LoVo (cell line): ENCODE results near the gene FAM216B.

Experiments used
- DNase-seq: peaks from one replicate; pipeline ENCODE4 v3.0.0-alpha.2; 2016; ENCODE audit warnings: low spot score

FAM216B gene

GRCh38 chr13:42836930-42837690 is 55.7 kb downstream of the FAM216B start:
- DNase-seq, result no peak
